GM15510 (cell line): ENCODE data around the gene LIMA1.

Experiments used
- POLR2A ChIP-seq: IDR thresholded peaks from 3 replicates; pipeline ENCODE4 v1.6.1; 2011; ENCODE audit warnings: borderline replicate concordance; ENCODE audit not compliant: insufficient read length; ENCODE audit errors: extremely low read depth

LIMA1 gene

DNA sequence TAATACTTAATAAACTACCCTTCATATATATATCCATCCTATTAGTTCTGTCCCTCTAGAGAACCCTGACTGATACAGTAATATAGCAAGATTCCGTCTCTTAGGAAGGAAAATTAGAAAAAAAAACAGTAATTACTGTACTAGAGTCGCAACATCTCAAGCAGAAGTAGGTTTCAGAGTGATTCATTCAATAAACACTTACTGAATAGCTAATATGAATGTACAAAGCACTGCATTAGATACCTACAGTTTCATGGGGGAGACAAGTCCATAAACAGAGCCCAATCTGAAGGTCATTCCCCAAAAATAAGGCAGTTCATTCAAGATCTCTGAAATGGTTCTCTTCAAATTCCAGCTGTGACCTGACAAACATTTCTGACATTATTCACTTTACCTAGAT lies 126.1 kb downstream of the LIMA1 start:
- no peak for TF ChIP-seq POLR2A

DNA sequence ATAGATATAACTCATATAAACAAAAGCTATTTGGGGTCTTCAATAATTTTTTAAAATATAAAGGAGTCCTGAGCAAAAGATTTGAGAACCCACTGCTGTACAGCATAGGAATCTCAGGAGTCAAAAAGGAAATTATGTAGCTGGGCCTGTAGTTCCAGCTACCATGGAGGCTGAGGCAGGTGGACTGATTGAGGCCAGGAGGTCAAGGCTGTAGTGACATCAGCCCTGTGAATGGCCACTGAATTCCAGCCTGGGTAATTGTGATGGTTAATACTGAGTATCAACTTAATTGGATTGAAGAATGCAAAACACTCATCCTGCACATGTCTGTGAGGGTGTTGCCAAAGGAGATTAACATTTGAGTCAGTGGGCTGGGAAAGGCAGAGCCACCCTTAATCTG lies 126.7 kb downstream of the LIMA1 start:
- TF ChIP-seq POLR2A = no peak

GRCh38 chr12:50151047-50151687 lies 132.2 kb downstream of the LIMA1 start:
- no peak for TF ChIP-seq POLR2A

DNA sequence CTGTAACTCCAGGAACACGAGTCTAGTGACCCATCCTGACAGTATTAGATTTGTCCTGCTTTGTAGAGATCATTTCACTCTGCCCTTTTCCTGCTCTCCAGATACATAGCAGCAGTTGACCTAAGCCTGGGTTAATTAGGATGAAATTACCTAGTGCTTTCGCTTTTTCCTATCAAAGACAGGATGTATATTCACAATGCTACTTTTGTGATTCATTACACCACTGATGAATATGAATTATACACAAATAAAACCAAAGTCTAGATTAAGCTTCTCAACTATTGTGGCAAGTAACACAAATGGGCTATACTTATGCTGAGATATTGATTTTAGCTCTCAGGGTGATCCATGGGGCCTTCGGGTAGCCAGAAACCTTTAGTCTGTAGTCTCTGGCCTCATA lies 134.0 kb downstream of the LIMA1 start:
- no peak for TF ChIP-seq POLR2A

GRCh38 chr12:50147281-50147680 lies 136.0 kb downstream of the LIMA1 start:
- no peak for TF ChIP-seq POLR2A

GRCh38 chr12:50145439-50145838 lies 137.9 kb downstream of the LIMA1 start:
- no peak for TF ChIP-seq POLR2A

GRCh38 chr12:50142993-50143392 lies 140.3 kb downstream of the LIMA1 start:
- TF ChIP-seq POLR2A = no peak

GRCh38 chr12:50132505-50133135 lies 150.7 kb downstream of the LIMA1 start:
- TF ChIP-seq POLR2A = no peak

- no peak for TF ChIP-seq POLR2A
These were observed 154.0 kb downstream of the LIMA1 start for GRCh38 chr12:50129290-50129689.

GRCh38 chr12:50127546-50127945 lies 155.8 kb downstream of the LIMA1 start:
- TF ChIP-seq POLR2A = no peak
